Measurements from ENCODE around the gene URM1.

Gene URM1

GRCh38 chr9:128349772-128350171, 21.4 kb upstream of the URM1 start:
- Histone ChIP-seq H3K79me2 (ENCODE audit: low read length) (no peaks in the 10 kb centered on the region), H2AFZ (ENCODE audit: low read length) (no peak overlapping the region), H3K9me3 (replicated peaks; ENCODE audit: insufficient read depth, low read length) (no peaks in the 10 kb centered on the region), H3K4me2 (ENCODE audit: low read depth, low read length) (no peak overlapping the region), H3K9ac (ENCODE audit: low read length) (no peak overlapping the region), H3K4me1 (ENCODE audit: low read length) (no peaks in the 10 kb centered on the region), H3F3A (ENCODE audit: insufficient read depth, low read length) (no peaks in the 10 kb centered on the region), H3K27ac (ENCODE audit: low read length) (no peak overlapping the region), H3K9me2 (replicated peaks; ENCODE audit: insufficient read depth, low read length) (no peaks in the 10 kb centered on the region), H3K36me3 (replicated peaks; ENCODE audit: insufficient read depth, low read length) (no peaks in the 10 kb centered on the region), H4K20me1 (ENCODE audit: insufficient read depth, low read length) (no peaks in the 10 kb centered on the region), H3K27me3 (replicated peaks; ENCODE audit: insufficient read depth, low read length) (no peaks in the 10 kb centered on the region), H3K4me3 (ENCODE audit: low read length) (no peak overlapping the region)
- no peak for DNase-seq
- TF ChIP-seq EZH2 (optimal IDR thresholded peaks at IDR 0.05; ENCODE audit: low read depth, low read length) (no peak), EZH2phosphoT487 (IDR thresholded peaks at IDR 0.05; ENCODE audit: low read length) (no peak)
- TF ChIP-seq, protein P1, sequence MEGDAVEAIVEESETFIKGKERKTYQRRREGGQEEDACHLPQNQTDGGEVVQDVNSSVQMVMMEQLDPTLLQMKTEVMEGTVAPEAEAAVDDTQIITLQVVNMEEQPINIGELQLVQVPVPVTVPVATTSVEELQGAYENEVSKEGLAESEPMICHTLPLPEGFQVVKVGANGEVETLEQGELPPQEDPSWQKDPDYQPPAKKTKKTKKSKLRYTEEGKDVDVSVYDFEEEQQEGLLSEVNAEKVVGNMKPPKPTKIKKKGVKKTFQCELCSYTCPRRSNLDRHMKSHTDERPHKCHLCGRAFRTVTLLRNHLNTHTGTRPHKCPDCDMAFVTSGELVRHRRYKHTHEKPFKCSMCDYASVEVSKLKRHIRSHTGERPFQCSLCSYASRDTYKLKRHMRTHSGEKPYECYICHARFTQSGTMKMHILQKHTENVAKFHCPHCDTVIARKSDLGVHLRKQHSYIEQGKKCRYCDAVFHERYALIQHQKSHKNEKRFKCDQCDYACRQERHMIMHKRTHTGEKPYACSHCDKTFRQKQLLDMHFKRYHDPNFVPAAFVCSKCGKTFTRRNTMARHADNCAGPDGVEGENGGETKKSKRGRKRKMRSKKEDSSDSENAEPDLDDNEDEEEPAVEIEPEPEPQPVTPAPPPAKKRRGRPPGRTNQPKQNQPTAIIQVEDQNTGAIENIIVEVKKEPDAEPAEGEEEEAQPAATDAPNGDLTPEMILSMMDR (IDR thresholded peaks at IDR 0.05; ENCODE audit: low read length), result no peak

- H3K9me2 ChIP-seq (replicated peaks; ENCODE audit: insufficient read depth, low read length), result no peaks in the 10 kb centered on the region
- no peaks in the 10 kb centered on the region for H3K9me3 ChIP-seq (replicated peaks; ENCODE audit: insufficient read depth, low read length)
- H2AFZ ChIP-seq (ENCODE audit: low read length), result no peak overlapping the region
- TF ChIP-seq EZH2phosphoT487 (IDR thresholded peaks at IDR 0.05; ENCODE audit: low read length), result no peak
- no peaks in the 10 kb centered on the region for H3K79me2 ChIP-seq (ENCODE audit: low read length)
- no peaks in the 10 kb centered on the region for H4K20me1 ChIP-seq (ENCODE audit: insufficient read depth, low read length)
- no peak overlapping the region for H3K4me3 ChIP-seq (ENCODE audit: low read length)
- no peak for DNase-seq
- H3K36me3 ChIP-seq (replicated peaks; ENCODE audit: insufficient read depth, low read length), result no peaks in the 10 kb centered on the region
- no peak overlapping the region for H3K9ac ChIP-seq (ENCODE audit: low read length)
- H3K27me3 ChIP-seq (replicated peaks; ENCODE audit: insufficient read depth, low read length), result no peaks in the 10 kb centered on the region
- H3K4me1 ChIP-seq (ENCODE audit: low read length), result no peaks in the 10 kb centered on the region
- no peaks in the 10 kb centered on the region for H3F3A ChIP-seq (ENCODE audit: insufficient read depth, low read length)
- H3K27ac ChIP-seq (ENCODE audit: low read length), result no peak overlapping the region
- H3K4me2 ChIP-seq (ENCODE audit: low read depth, low read length), result no peak overlapping the region
Measured at GRCh38 chr9:128355451-128355850, 15.7 kb upstream of the URM1 start.

DNA sequence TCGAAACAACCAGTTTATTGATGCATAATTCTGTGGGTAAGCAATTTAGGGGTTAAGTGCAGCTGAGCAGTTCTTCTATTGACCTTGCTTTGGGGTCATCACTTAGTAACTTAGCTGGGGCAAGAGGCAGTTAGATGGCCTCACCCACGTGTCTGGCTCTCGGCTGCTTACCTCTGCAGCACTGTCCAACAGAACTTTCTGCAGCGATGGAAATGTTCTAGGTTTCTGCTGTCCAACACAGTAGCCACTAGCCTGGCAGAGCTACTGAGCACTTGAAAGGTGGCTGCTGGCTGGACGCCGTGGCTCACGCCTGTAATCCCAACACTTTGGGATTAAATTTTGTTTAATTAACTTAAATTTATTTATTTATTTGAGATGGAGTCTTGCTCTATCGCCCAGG, 13.1 kb upstream of the URM1 start:
- Histone ChIP-seq H3K27ac (ENCODE audit: low read length) (no peak overlapping the region), H3K9ac (ENCODE audit: low read length) (no peak overlapping the region), H3K9me2 (replicated peaks; ENCODE audit: insufficient read depth, low read length) (no peaks in the 10 kb centered on the region), H3K4me3 (ENCODE audit: low read length) (no peak overlapping the region), H4K20me1 (ENCODE audit: insufficient read depth, low read length) (no peaks in the 10 kb centered on the region), H3K27me3 (replicated peaks; ENCODE audit: insufficient read depth, low read length) (no peaks in the 10 kb centered on the region), H3K36me3 (replicated peaks; ENCODE audit: insufficient read depth, low read length) (no peaks in the 10 kb centered on the region), H3K4me2 (ENCODE audit: low read depth, low read length) (no peak overlapping the region), H3K9me3 (replicated peaks; ENCODE audit: insufficient read depth, low read length) (no peaks in the 10 kb centered on the region), H3F3A (ENCODE audit: insufficient read depth, low read length) (no peaks in the 10 kb centered on the region), H3K4me1 (ENCODE audit: low read length) (no peaks in the 10 kb centered on the region), H2AFZ (ENCODE audit: low read length) (no peak overlapping the region), H3K79me2 (ENCODE audit: low read length) (no peaks in the 10 kb centered on the region)
- DNase-seq, result no peak
- no peak for TF ChIP-seq EZH2 (optimal IDR thresholded peaks at IDR 0.05; ENCODE audit: low read depth, low read length)
- TF ChIP-seq, protein P1 (IDR thresholded peaks at IDR 0.05; ENCODE audit: low read length), result no peak
- TF ChIP-seq EZH2phosphoT487 (IDR thresholded peaks at IDR 0.05; ENCODE audit: low read length), result no peak

GRCh38 chr9:128358861-128359260, 12.3 kb upstream of the URM1 start:
- no peaks in the 10 kb centered on the region for H3K9me2 ChIP-seq (replicated peaks; ENCODE audit: insufficient read depth, low read length)
- H3K9me3 ChIP-seq (replicated peaks; ENCODE audit: insufficient read depth, low read length), result no peaks in the 10 kb centered on the region
- H3K4me1 ChIP-seq (ENCODE audit: low read length), result no peaks in the 10 kb centered on the region
- H2AFZ ChIP-seq (ENCODE audit: low read length), result no peak overlapping the region
- H3K27me3 ChIP-seq (replicated peaks; ENCODE audit: insufficient read depth, low read length), result no peaks in the 10 kb centered on the region
- TF ChIP-seq EZH2 (optimal IDR thresholded peaks at IDR 0.05; ENCODE audit: low read depth, low read length), result no peak
- no peak for TF ChIP-seq EZH2phosphoT487 (IDR thresholded peaks at IDR 0.05; ENCODE audit: low read length)
- TF ChIP-seq, protein P1 (IDR thresholded peaks at IDR 0.05; ENCODE audit: low read length), result no peak
- H3K79me2 ChIP-seq (ENCODE audit: low read length), result no peaks in the 10 kb centered on the region
- no peak for DNase-seq
- H3K4me2 ChIP-seq (ENCODE audit: low read depth, low read length), result no peak overlapping the region
- no peak overlapping the region for H3K4me3 ChIP-seq (ENCODE audit: low read length)
- H3K36me3 ChIP-seq (replicated peaks; ENCODE audit: insufficient read depth, low read length), result no peaks in the 10 kb centered on the region
- no peaks in the 10 kb centered on the region for H3F3A ChIP-seq (ENCODE audit: insufficient read depth, low read length)
- no peaks in the 10 kb centered on the region for H4K20me1 ChIP-seq (ENCODE audit: insufficient read depth, low read length)
- no peak overlapping the region for H3K27ac ChIP-seq (ENCODE audit: low read length)
- H3K9ac ChIP-seq (ENCODE audit: low read length), result no peak overlapping the region
